Left renal pelvis (tissue), 4 donors: ENCODE results near the gene DNAJC12. TPM values are rescaled to one million over a fixed set of nuclear protein-coding genes. Genes with fewer than 3 reads are reported as not detected.
"Not testable (repeated sequence)": the region's sequence is repeated elsewhere in the genome, so short reads cannot be mapped to it uniquely, and the experiment has no call there.

Experiments used
- DNase-seq, 4 donors: peaks; one replicate each; pipeline ENCODE4 v3.0.0-alpha.2; 2013; ENCODE audit warnings: low read depth in 4 of 4, low spot score in 3 of 4
- polyA plus RNA-seq, 4 donors: library from polyadenylated mRNA; unstranded; fragments of 120-200 nt; gene quantifications; one replicate each; pipeline ENCODE4 v1.2.1, GENCODE V29; 2013; ENCODE audit not compliant: insufficient read length in 4 of 4

DNAJC12 gene
- polyA plus RNA-seq, 4 donors = 11.1 to 15.7 (median 12.9) TPM

GRCh38 chr10:67770537-67770936, 67.5 kb downstream of the DNAJC12 start:
- DNase-seq = no peak

GRCh38 chr10:67767244-67767643, 70.7 kb downstream of the DNAJC12 start:
- DNase-seq = no peak

GRCh38 chr10:67764012-67764822, 73.8 kb downstream of the DNAJC12 start:
- DNase-seq = peak; percentile 92 to 95 (median 94)

- DNase-seq = peak; percentile 44 to 67 (median 52)
Measured at GRCh38 chr10:67763499-67764011, 74.4 kb downstream of the DNAJC12 start.

- DNase-seq = not testable (repeated sequence)
Measured at GRCh38 chr10:67762567-67762966, 75.4 kb downstream of the DNAJC12 start.

GRCh38 chr10:67760272-67760671, 77.7 kb downstream of the DNAJC12 start:
- no peak for DNase-seq

Other genes with a start within 250 kb of the DNAJC12 start
- gene CTNNA3, start 142.0 kb downstream of the DNAJC12 start, polyA plus RNA-seq = 1 to 10 TPM; 1.0 to 3.9 (median 2.9) TPM
- gene SIRT1, start 46.5 kb upstream of the DNAJC12 start, polyA plus RNA-seq = 10 to 100 TPM; 40.3 to 58.2 (median 47.0) TPM
- 10 to 100 TPM; 37.6 to 56.7 (median 50.8) TPM for gene HERC4, start 237.1 kb upstream of the DNAJC12 start, polyA plus RNA-seq